GM12872 (cell line): ENCODE results near the gene DIPK1C.

ENCODE experiments used
- CTCF ChIP-seq: IDR thresholded peaks from 3 replicates; pipeline ENCODE4 v1.5.1; 2011; ENCODE audit warnings: low read depth, mild to moderate bottlenecking, low read length, moderate library complexity; ENCODE audit not compliant: insufficient read depth

Gene DIPK1C

GRCh38 chr18:74493689-74494088 lies 36.6 kb upstream of the DIPK1C start:
- peak; percentile 65 for TF ChIP-seq CTCF

- TF ChIP-seq CTCF: no peak
Measured at GRCh38 chr18:74492259-74492658, 35.2 kb upstream of the DIPK1C start.

GRCh38 chr18:74489676-74490075 lies 32.6 kb upstream of the DIPK1C start:
- TF ChIP-seq CTCF: no peak

- TF ChIP-seq CTCF: no peak
Measured at GRCh38 chr18:74488864-74489263, 31.8 kb upstream of the DIPK1C start.

- TF ChIP-seq CTCF: no peak
Measured at GRCh38 chr18:74488354-74488753, 31.2 kb upstream of the DIPK1C start.

GRCh38 chr18:74486119-74486849 lies 29.2 kb upstream of the DIPK1C start:
- TF ChIP-seq CTCF: no peak

- TF ChIP-seq CTCF: no peak
Measured at GRCh38 chr18:74482697-74483096, 25.6 kb upstream of the DIPK1C start.
